HepG2 (cell line): ENCODE results near the gene HACD1. TPM values are rescaled to one million over a fixed set of nuclear protein-coding genes. Genes with fewer than 3 reads are reported as not detected.
A peak's percentile ranks its signal among the peaks of the same experiment; 100 is the strongest.
"Not testable (repeated sequence)": the region's sequence is repeated elsewhere in the genome, so short reads cannot be mapped to it uniquely, and the experiment has no call there.

Experiments
- ATAC-seq: fragments of 200-7000 bp; cut with Tn5 transposase; 3 replicates; pipeline ENCODE4 v1.9.1; 2020; ENCODE audit warnings: mild to moderate bottlenecking, moderate library complexity
- BruUV-seq: library from RNA; stranded (reverse); fragments of 400-500 nt; replicated peaks from 2 replicates; lab custom pipeline; 2021; lab: Mats Ljungman, UMichigan
- CTCF ChIA-PET: fragments of 300-600 bp; formaldehyde crosslinking; extraction: SDS; loops from one replicate; lab custom pipeline; 2021; ENCODE audit warnings: low total read pairs, inconsistent platforms, low intra/inter-chr PET ratio; lab: Yijun Ruan, JAX
- POLR2A ChIA-PET: fragments of 350-600 bp; sonication (Branson Sonifier 250); formaldehyde crosslinking; loops from one replicate; lab custom pipeline; 2020; ENCODE audit warnings: antibody characterized with exemption, inconsistent platforms; lab: Yijun Ruan, JAX
- DNase-seq: peaks from one replicate; pipeline ENCODE4 v3.0.0-alpha.2; 2015; ENCODE audit warnings: low spot score
- FAIRE-seq: peaks from 3 replicates; lab custom pipeline; 2011; peaks lifted over from hg19 to GRCh38; lab: Jason Lieb, UNC
- H2AFZ ChIP-seq: one replicate; pipeline ENCODE4 v1.6.1; 2011; ENCODE audit warnings: low read length, inconsistent platforms
- H3K27ac ChIP-seq: fragments of 300-600 bp; 3 replicates; pipeline ENCODE4 v1.8.0; 2011; ENCODE audit warnings: mixed run types, mild to moderate bottlenecking, mixed read lengths, low read length, inconsistent platforms; ENCODE audit not compliant: insufficient read depth; ENCODE audit errors: extremely low read length
- H3K27me3 ChIP-seq, 2 experiments: fragments of 200-600 bp in 1 of 2; 2 replicates in 1 of 2; 3 replicates in 1 of 2; pipeline versions ENCODE4 v1.6.0 to v1.8.0; 2011; ENCODE audit warnings: low read length in 2 of 2, mild to moderate bottlenecking in 2 of 2, moderate library complexity in 2 of 2, inconsistent platforms in 1 of 2; ENCODE audit not compliant: insufficient read depth in 2 of 2, control insufficient read depth in 1 of 2
- H3K36me3 ChIP-seq, 2 experiments: fragments of 200-600 bp in 1 of 2; replicated peaks in 1 of 2; 2 replicates in 1 of 2; 3 replicates in 1 of 2; pipeline versions ENCODE4 v1.5.1 to v1.8.0; 2011; ENCODE audit warnings: low read length in 2 of 2, inconsistent platforms in 1 of 2; ENCODE audit not compliant: insufficient read depth in 2 of 2, control insufficient read depth in 1 of 2
- H3K4me1 ChIP-seq: 2 replicates; pipeline ENCODE4 v1.5.1; 2012; ENCODE audit warnings: low read length, inconsistent platforms; ENCODE audit not compliant: insufficient read depth
- H3K4me2 ChIP-seq: 2 replicates; pipeline ENCODE4 v1.6.0; 2011; ENCODE audit warnings: low read depth, low read length, inconsistent platforms
- H3K4me3 ChIP-seq, 3 experiments: fragments of 200-600 bp in 1 of 3; sonication (generic), shearing (Covaris generic) in 1 of 3; replicated peaks in 1 of 3; 2 replicates each; pipeline ENCODE4 v1.5.1; 2011 to 2016; ENCODE audit warnings: low read length in 3 of 3, inconsistent platforms in 2 of 3, low read depth in 2 of 3, mild to moderate bottlenecking in 2 of 3, control low read depth in 1 of 3, mixed read lengths in 1 of 3; ENCODE audit not compliant: insufficient read depth in 1 of 3
- H3K79me2 ChIP-seq: one replicate; pipeline ENCODE4 v1.6.1; 2011; ENCODE audit warnings: low read length, inconsistent platforms; ENCODE audit not compliant: insufficient read depth
- H3K9ac ChIP-seq: 2 replicates; pipeline ENCODE4 v1.6.0; 2011; ENCODE audit warnings: mild to moderate bottlenecking, low read depth, low read length, inconsistent platforms; ENCODE audit not compliant: insufficient read depth
- H3K9me3 ChIP-seq: 2 replicates; pipeline ENCODE4 v1.5.1; 2012; ENCODE audit warnings: mild to moderate bottlenecking, low read length
- H4K20me1 ChIP-seq: 2 replicates; pipeline ENCODE4 v1.6.0; 2011; ENCODE audit warnings: inconsistent platforms, mild to moderate bottlenecking, low read length, moderate library complexity; ENCODE audit not compliant: insufficient read depth
- HDAC1 ChIP-seq: sonication (generic); formaldehyde crosslinking; IDR thresholded peaks from 2 replicates; pipeline ENCODE4 v1.5.1; 2020; ENCODE audit warnings: mild to moderate bottlenecking, missing genetic modification reagents
- HOMEZ ChIP-seq: IDR thresholded peaks from 2 replicates; pipeline ENCODE4 v1.6.1; 2016; ENCODE audit warnings: low read depth
- MAFF ChIP-seq: IDR thresholded peaks from 2 replicates; pipeline ENCODE4 v1.6.1; 2011; ENCODE audit warnings: low read depth, low read length, improper control_type of control experiment
- MAFG ChIP-seq: sonication (generic); formaldehyde crosslinking; IDR thresholded peaks from 2 replicates; pipeline ENCODE4 v1.5.1; 2020; ENCODE audit warnings: mild to moderate bottlenecking, missing genetic modification reagents
- MAFK ChIP-seq, 2 experiments: IDR thresholded peaks in 1 of 2; conservative IDR thresholded peaks in 1 of 2; 2 replicates each; pipeline ENCODE4 v1.6.1; 2011; ENCODE audit warnings: improper control_type of control experiment in 2 of 2, low read length in 2 of 2
- SP140L ChIP-seq: sonication (generic); formaldehyde crosslinking; IDR thresholded peaks from 2 replicates; pipeline ENCODE4 v1.4.0; 2020; ENCODE audit warnings: missing genetic modification reagents, borderline replicate concordance
- SRF ChIP-seq: IDR thresholded peaks from 2 replicates; pipeline ENCODE4 v1.6.1; 2011; ENCODE audit warnings: mild to moderate bottlenecking, low read depth, low read length, moderate library complexity
- ZFP41 ChIP-seq: sonication (generic); formaldehyde crosslinking; IDR thresholded peaks from 2 replicates; pipeline ENCODE4 v1.4.0; 2020; ENCODE audit warnings: mild to moderate bottlenecking, missing genetic modification reagents, borderline replicate concordance
- ZNF234 ChIP-seq: sonication (generic); formaldehyde crosslinking; conservative IDR thresholded peaks from 2 replicates; pipeline ENCODE4 v1.5.1; 2020; ENCODE audit warnings: mild to moderate bottlenecking, missing genetic modification reagents
- ZNF333 ChIP-seq: sonication (generic); formaldehyde crosslinking; IDR thresholded peaks from 2 replicates; pipeline ENCODE4 v1.4.0; 2020; ENCODE audit warnings: mild to moderate bottlenecking, missing genetic modification reagents, borderline replicate concordance
- ZNF780A ChIP-seq: sonication (generic); formaldehyde crosslinking; IDR thresholded peaks from 2 replicates; pipeline ENCODE4 v1.8.0; 2022; ENCODE audit warnings: mild to moderate bottlenecking, missing genetic modification reagents, moderate library complexity
- WGBS: methylation state at CpG from one replicate; pipeline ENCODE4 v1.1.6; 2017; ENCODE audit warnings: low lambda C conversion rate; 5-methylcytosine and 5-hydroxymethylcytosine counted together
- in situ Hi-C: cut with HindIII; loops from 2 replicates; pipeline ENCODE4 v1.10.0; 2017; ENCODE audit warnings: low pct_unique_long_range_greater_than_20kb; ENCODE audit not compliant: extremely low pct_ligation_motif_present
- intact Hi-C: fragments of 100-400 bp; cut with micrococcal nuclease; formaldehyde crosslinking; loops from one replicate; pipeline ENCODE4 v1.10.0; 2022; ENCODE audit not compliant: unreplicated experiment
- polyA plus RNA-seq, 8 experiments: library from polyadenylated mRNA; depleted of rRNA in 3 of 8; stranded (reverse) in 7 of 8; unstranded in 1 of 8; fragments of >200 nt; fragmentation: Illumina TruSeq in 4 of 8; extraction: Trizol in 4 of 8; gene quantifications; 2 replicates each; pipeline versions ENCODE4 v1.2.1 to v1.2.3, GENCODE V29; 2011 to 2016; ENCODE audit warnings: low read depth in 4 of 8, missing spikeins in 1 of 8, mixed read lengths in 1 of 8; ENCODE audit not compliant: insufficient read depth in 1 of 8
- total RNA-seq, 5 experiments: library from RNA; depleted of rRNA; stranded (reverse); fragments of >200 nt; fragmentation: Illumina TruSeq; extraction: Trizol; gene quantifications; 2 replicates each; pipeline ENCODE4 v1.2.3, GENCODE V29; 2016; ENCODE audit warnings: low read depth in 1 of 5
- TF ChIP-seq, protein P1 (sequence below): sonication (generic); formaldehyde crosslinking; IDR thresholded peaks from 2 replicates; pipeline ENCODE4 v1.4.0; 2020; ENCODE audit warnings: missing genetic modification reagents, mild to moderate bottlenecking, borderline replicate concordance
- TF ChIP-seq, protein P2 (sequence below): sonication (generic); formaldehyde crosslinking; IDR thresholded peaks from 2 replicates; pipeline ENCODE4 v1.5.1; 2020; ENCODE audit warnings: mild to moderate bottlenecking, missing genetic modification reagents

HACD1 gene
- total and polyA plus RNA-seq, 2 of the 13 experiments (the other 11 are each of a cell fraction or from before 2014, with no cell fraction given) = 43.4 to 47.6 TPM

DNA sequence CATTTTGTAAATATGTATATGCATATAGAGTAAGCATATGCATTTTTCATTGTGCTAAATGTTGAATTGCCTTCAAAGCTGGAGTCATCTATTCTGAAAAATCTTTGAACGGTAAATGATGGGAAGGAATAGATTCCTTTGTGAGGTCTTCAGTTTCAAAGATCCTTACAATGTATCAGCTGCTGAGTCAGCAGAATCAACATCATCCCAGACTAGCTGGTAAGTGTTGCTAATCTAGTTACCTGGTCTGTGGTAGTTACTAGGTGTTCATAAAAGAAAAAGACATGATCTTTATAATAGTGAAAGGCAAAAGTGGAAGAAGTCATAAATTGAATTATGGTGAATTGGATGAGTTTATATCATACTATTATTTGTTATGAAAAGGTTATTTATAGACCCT lies 16.2 kb upstream of the HACD1 start:
- H3K79me2 ChIP-seq = no peaks in the 10 kb centered on the region
- no peak overlapping the region for H3K9ac ChIP-seq
- no peak overlapping the region for H2AFZ ChIP-seq
- TF ChIP-seq ZNF333 (CRISPR knock-in tag) (no peak), MAFG (CRISPR knock-in tag) (peak; percentile 20; the same call in 1 of the 2 replicates), SP140L (no peak), SRF (no peak), MAFK (conservative IDR thresholded peaks at IDR 0.05 in 1 of 2, IDR thresholded peaks at IDR 0.05 in 1 of 2; ENCODE audit: low read length in 2 of 2) (peak; percentile 99 to 100), HDAC1 (CRISPR knock-in tag) (no peak), MAFF (peak; percentile 100), ZNF780A (CRISPR knock-in tag) (no peak), ZNF234 (CRISPR knock-in tag) (no peak), ZFP41 (no peak), HOMEZ (CRISPR knock-in tag) (no peak)
- TF ChIP-seq, protein P1, sequence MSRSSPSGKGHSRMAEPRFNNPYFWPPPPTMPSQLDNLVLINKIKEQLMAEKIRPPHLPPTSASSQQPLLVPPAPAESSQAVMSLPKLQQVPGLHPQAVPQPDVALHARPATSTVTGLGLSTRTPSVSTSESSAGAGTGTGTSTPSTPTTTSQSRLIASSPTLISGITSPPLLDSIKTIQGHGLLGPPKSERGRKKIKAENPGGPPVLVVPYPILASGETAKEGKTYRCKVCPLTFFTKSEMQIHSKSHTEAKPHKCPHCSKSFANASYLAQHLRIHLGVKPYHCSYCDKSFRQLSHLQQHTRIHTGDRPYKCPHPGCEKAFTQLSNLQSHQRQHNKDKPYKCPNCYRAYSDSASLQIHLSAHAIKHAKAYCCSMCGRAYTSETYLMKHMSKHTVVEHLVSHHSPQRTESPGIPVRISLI (CRISPR knock-in tag) = no peak
- TF ChIP-seq, protein P2, sequence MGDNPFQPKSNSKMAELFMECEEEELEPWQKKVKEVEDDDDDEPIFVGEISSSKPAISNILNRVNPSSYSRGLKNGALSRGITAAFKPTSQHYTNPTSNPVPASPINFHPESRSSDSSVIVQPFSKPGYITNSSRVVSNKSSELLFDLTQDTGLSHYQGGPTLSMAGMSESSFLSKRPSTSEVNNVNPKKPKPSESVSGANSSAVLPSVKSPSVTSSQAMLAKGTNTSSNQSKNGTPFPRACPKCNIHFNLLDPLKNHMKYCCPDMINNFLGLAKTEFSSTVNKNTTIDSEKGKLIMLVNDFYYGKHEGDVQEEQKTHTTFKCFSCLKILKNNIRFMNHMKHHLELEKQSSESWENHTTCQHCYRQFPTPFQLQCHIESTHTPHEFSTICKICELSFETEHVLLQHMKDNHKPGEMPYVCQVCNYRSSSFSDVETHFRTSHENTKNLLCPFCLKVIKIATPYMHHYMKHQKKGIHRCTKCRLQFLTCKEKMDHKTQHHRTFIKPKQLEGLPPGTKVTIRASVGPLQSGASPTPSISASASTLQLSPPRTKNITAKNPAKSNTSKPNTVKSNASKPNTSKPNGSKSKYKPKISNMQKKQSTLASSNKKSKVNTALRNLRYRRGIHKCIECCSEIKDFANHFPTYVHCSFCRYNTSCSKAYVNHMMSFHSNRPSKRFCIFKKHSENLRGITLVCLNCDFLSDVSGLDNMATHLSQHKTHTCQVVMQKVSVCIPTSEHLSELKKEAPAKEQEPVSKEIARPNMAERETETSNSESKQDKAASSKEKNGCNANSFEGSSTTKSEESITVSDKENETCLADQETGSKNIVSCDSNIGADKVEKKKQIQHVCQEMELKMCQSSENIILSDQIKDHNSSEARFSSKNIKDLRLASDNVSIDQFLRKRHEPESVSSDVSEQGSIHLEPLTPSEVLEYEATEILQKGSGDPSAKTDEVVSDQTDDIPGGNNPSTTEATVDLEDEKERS (CRISPR knock-in tag) = no peak
- FAIRE-seq (no peak), DNase-seq (no peak), ATAC-seq (no peak)
- no peak overlapping the region for H3K27ac ChIP-seq
- in situ Hi-C loops (no loop called here), intact Hi-C loops (no loop called here)
- no peaks in the 10 kb centered on the region for H4K20me1 ChIP-seq
- peaks cover 13% of the 10 kb centered on the region for H3K4me1 ChIP-seq
- POLR2A ChIA-PET = interaction anchor here (1.9 kb wide), 1 partner anchor 10 kb away, joined by 11 read pairs; the partner anchor contains the start of gene STAM
- no peaks in the 10 kb centered on the region for H3K36me3 ChIP-seq
- H3K4me2 ChIP-seq = peak overlapping the region; percentile 72; the same call in 1 of the 2 replicates
- no peaks in the 10 kb centered on the region for H3K9me3 ChIP-seq
- H3K27me3 ChIP-seq = no peaks in the 10 kb centered on the region; a peak in 1 of 5 replicates
- BruUV-seq = no TSS peak
- 10% methylated on average over 1 of the region's 1 CpG for WGBS
- CTCF ChIA-PET = no interaction called here
- H3K4me3 ChIP-seq = no peak overlapping the region

- ATAC-seq, H3K36me3 ChIP-seq, H3K9ac ChIP-seq, H3K9me3 ChIP-seq, intact Hi-C loops, in situ Hi-C loops, CTCF ChIA-PET, H3K27ac ChIP-seq, BruUV-seq, DNase-seq, H3K79me2 ChIP-seq, H4K20me1 ChIP-seq, FAIRE-seq, H2AFZ ChIP-seq, H3K27me3 ChIP-seq: not testable (repeated sequence)
- Histone ChIP-seq H3K4me2 (peak overlapping the region; percentile 72), H3K4me1 (peaks cover 18% of the 10 kb centered on the region), H3K4me3 (peak overlapping the region in 2 of 3 experiments; percentile 8 to 50; a peak in 2 of 6 replicates)
- WGBS = 7% methylated on average over 8 of the region's 8 CpGs
- POLR2A ChIA-PET = interaction anchor here (1.9 kb wide), 1 partner anchor 11 kb away, joined by 11 read pairs; the partner anchor contains the start of gene STAM
Measured at GRCh38 chr10:17632590-17632989, 15.4 kb upstream of the HACD1 start.
